ENCODE results near the gene KIAA1671. TPM values are rescaled to one million over a fixed set of nuclear protein-coding genes. Genes with fewer than 3 reads are reported as not detected.
"Not testable (repeated sequence)": the region's sequence is repeated elsewhere in the genome, so short reads cannot be mapped to it uniquely, and the experiment has no call there.

Gene KIAA1671
- polyA plus RNA-seq, 4 donors: 7.0 to 24.3 (median 14.7) TPM

- H3K9me3 ChIP-seq (ENCODE audit: control insufficient read depth in 2 of 2, insufficient read depth in 1 of 2, low read depth in 1 of 2, low read length in 1 of 2); DNase-seq; H3K27me3 ChIP-seq (ENCODE audit: control insufficient read depth in 3 of 3, insufficient read depth in 3 of 3, low read length in 3 of 3); H3K4me1 ChIP-seq (ENCODE audit: control insufficient read depth in 3 of 3, insufficient read depth in 2 of 3, low read depth in 1 of 3, low read length in 2 of 3); H3K4me3 ChIP-seq (ENCODE audit: low read depth in 1 of 3, low read length in 3 of 3); H3K27ac ChIP-seq (ENCODE audit: low read depth in 1 of 3, low read length in 2 of 3); FAIRE-seq: not testable (repeated sequence)
- peaks cover 16 to 65% (median 52%) of the 10 kb centered on the region in 3 donors for H3K36me3 ChIP-seq (ENCODE audit: control insufficient read depth in 3 of 3, insufficient read depth in 2 of 3, low read depth in 1 of 3, low read length in 3 of 3)
- 84 to 95% (median 87%) methylated on average over 6 of the region's 6 CpGs for WGBS, 3 donors
Measured at GRCh38 chr22:25178348-25178747, 225.8 kb downstream of the KIAA1671 start.

DNA sequence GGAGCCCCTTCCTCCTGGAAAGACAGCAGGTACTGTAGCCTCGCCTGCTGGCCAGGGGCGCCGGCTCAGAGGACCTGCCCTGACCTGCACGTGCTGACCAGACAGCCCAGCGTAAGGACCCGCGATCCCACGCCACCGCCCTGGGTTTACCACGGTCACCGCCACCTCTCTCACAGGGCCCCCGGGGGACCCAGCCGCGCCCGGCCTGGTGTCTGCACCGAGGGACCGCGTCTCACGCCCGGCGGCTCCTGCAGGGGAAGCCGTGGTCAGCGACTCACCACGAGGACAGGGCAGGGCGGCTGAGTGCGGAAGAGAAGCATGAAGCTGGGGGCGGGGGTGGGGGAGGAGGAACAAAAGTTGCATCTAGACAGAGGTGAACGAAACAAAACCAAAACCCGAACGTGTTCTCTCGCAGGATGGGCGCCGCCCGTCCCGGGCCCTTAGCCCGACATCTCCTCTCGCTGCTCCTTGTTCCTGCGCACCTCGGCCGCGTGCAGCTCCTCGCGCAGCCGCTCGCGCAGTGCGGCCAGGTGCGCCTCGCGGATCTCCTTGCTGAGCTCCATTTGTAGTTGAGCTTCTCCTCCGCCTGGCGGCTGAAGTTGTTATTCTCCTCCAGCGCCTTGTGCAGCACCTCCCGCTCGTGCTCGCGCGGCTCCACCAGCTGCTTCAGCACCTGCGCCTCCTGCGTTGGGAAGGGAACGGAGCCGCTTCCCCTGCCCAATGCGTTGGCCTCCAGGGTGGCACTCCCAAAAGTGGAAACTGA lies 226.5 kb downstream of the KIAA1671 start:
- not testable (repeated sequence) for FAIRE-seq, DNase-seq

GRCh38 chr22:25182131-25183110 lies 229.9 kb downstream of the KIAA1671 start:
- Histone ChIP-seq H3K4me1 (ENCODE audit: control insufficient read depth in 3 of 3, insufficient read depth in 2 of 3, low read depth in 1 of 3, low read length in 2 of 3) (no peaks in the 10 kb centered on the region), H3K4me3 (ENCODE audit: low read depth in 1 of 3, low read length in 3 of 3) (no peak overlapping the region), H3K27ac (ENCODE audit: low read depth in 1 of 3, low read length in 2 of 3) (no peak overlapping the region), H3K9me3 (ENCODE audit: control insufficient read depth in 2 of 2, insufficient read depth in 1 of 2, low read depth in 1 of 2, low read length in 1 of 2) (peaks cover 0 to 5% of the 10 kb centered on the region in 2 donors), H3K36me3 (ENCODE audit: control insufficient read depth in 3 of 3, insufficient read depth in 2 of 3, low read depth in 1 of 3, low read length in 3 of 3) (peaks cover 16 to 64% (median 49%) of the 10 kb centered on the region in 3 donors), H3K27me3 (ENCODE audit: control insufficient read depth in 3 of 3, insufficient read depth in 3 of 3, low read length in 3 of 3) (no peaks in the 10 kb centered on the region)
- WGBS, 3 donors: 79 to 87% (median 87%) methylated on average over 10 of the region's 10 CpGs
- FAIRE-seq (no peak), DNase-seq (no peak)

More for the DNA sequence above, 226.5 kb downstream of the KIAA1671 start:
- not testable (repeated sequence) for H3K27ac ChIP-seq (ENCODE audit: low read depth in 1 of 3, low read length in 2 of 3); H3K9me3 ChIP-seq (ENCODE audit: control insufficient read depth in 2 of 2, insufficient read depth in 1 of 2, low read depth in 1 of 2, low read length in 1 of 2); H3K4me1 ChIP-seq (ENCODE audit: control insufficient read depth in 3 of 3, insufficient read depth in 2 of 3, low read depth in 1 of 3, low read length in 2 of 3); H3K27me3 ChIP-seq (ENCODE audit: control insufficient read depth in 3 of 3, insufficient read depth in 3 of 3, low read length in 3 of 3); H3K4me3 ChIP-seq (ENCODE audit: low read depth in 1 of 3, low read length in 3 of 3)
- H3K36me3 ChIP-seq (ENCODE audit: control insufficient read depth in 3 of 3, insufficient read depth in 2 of 3, low read depth in 1 of 3, low read length in 3 of 3): peaks cover 14 to 65% (median 53%) of the 10 kb centered on the region in 3 donors
- WGBS, 3 donors: 69 to 96% (median 94%) methylated on average over 33 to 52 of the region's 63 CpGs

DNA sequence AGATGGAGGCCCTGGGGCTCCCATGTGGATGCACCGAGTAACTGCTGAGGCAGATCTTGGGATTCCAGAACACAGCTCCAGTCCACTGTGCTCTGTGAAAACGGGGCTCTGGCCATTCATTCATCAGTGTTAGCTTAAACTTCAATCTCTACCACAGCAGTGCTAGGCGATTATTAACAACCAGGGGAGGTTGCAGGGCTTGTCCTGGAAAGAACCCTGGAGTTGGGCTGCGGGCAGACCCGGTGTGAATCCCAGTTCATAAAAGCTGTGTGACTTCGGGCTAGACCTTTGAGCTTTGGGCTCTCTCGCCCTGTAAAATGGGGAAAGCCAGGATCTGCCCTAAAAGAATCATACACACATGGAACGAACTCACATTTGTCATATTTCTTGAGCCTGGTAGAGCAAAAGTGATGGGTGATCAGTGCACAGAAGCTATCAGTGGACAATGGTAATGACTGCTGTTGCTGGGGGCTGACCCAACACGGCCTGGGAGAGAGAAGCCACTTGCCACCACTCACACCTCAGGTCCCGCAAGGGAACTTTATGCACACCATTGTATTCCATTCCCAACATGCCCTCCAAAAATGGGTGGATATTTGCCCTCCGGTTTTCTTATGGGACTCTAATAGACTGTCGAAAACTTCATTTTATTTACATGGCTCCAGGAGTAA lies 231.6 kb downstream of the KIAA1671 start:
- FAIRE-seq (no peak), DNase-seq (no peak)
- H3K27ac ChIP-seq (ENCODE audit: low read depth in 1 of 3, low read length in 2 of 3): no peak overlapping the region
- peaks cover 10 to 55% (median 43%) of the 10 kb centered on the region in 3 donors for H3K36me3 ChIP-seq (ENCODE audit: control insufficient read depth in 3 of 3, insufficient read depth in 2 of 3, low read depth in 1 of 3, low read length in 3 of 3)
- WGBS, 3 donors: 79 to 85% (median 81%) methylated on average over 12 of the region's 12 CpGs
- no peaks in the 10 kb centered on the region for H3K27me3 ChIP-seq (ENCODE audit: control insufficient read depth in 3 of 3, insufficient read depth in 3 of 3, low read length in 3 of 3)
- no peak overlapping the region for H3K4me3 ChIP-seq (ENCODE audit: low read depth in 1 of 3, low read length in 3 of 3)
- no peaks in the 10 kb centered on the region for H3K4me1 ChIP-seq (ENCODE audit: control insufficient read depth in 3 of 3, insufficient read depth in 2 of 3, low read depth in 1 of 3, low read length in 2 of 3)
- peaks cover 0 to 5% of the 10 kb centered on the region in 2 donors for H3K9me3 ChIP-seq (ENCODE audit: control insufficient read depth in 2 of 2, insufficient read depth in 1 of 2, low read depth in 1 of 2, low read length in 1 of 2)

- no peak for DNase-seq
- H3K27me3 ChIP-seq (ENCODE audit: control insufficient read depth in 3 of 3, insufficient read depth in 3 of 3, low read length in 3 of 3): no peaks in the 10 kb centered on the region
- WGBS, 3 donors: 86 to 94% (median 88%) methylated on average over 3 of the region's 3 CpGs
- no peak overlapping the region for H3K4me3 ChIP-seq (ENCODE audit: low read depth in 1 of 3, low read length in 3 of 3)
- H3K9me3 ChIP-seq (ENCODE audit: control insufficient read depth in 2 of 2, insufficient read depth in 1 of 2, low read depth in 1 of 2, low read length in 1 of 2): no peaks in the 10 kb centered on the region
- no peak overlapping the region for H3K27ac ChIP-seq (ENCODE audit: low read depth in 1 of 3, low read length in 2 of 3)
- FAIRE-seq: no peak
- peaks cover 8 to 52% (median 34%) of the 10 kb centered on the region in 3 donors for H3K36me3 ChIP-seq (ENCODE audit: control insufficient read depth in 3 of 3, insufficient read depth in 2 of 3, low read depth in 1 of 3, low read length in 3 of 3)
- no peaks in the 10 kb centered on the region for H3K4me1 ChIP-seq (ENCODE audit: control insufficient read depth in 3 of 3, insufficient read depth in 2 of 3, low read depth in 1 of 3, low read length in 2 of 3)
Measured at GRCh38 chr22:25186140-25186539, 233.6 kb downstream of the KIAA1671 start.

DNA sequence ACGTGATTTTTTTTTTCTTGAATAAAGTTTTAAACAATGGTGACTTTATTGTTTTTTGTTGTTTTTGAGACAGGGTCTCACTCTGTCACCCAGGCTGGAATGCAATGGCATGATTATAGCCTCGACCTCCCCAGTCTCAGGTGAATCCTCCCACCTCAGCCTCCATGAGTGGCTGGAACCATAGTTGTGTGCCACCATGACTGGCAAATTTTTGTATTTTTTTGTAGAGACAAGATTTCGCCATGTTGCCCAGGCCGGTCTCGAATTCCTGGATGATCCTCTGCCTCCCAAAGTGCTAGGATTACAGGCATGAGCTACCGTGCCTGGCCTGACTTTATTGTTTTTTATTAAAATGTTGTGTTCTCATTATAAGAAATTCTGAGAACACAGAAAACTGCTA lies 235.0 kb downstream of the KIAA1671 start:
- Histone ChIP-seq H3K4me1 (ENCODE audit: control insufficient read depth in 3 of 3, insufficient read depth in 2 of 3, low read depth in 1 of 3, low read length in 2 of 3) (no peaks in the 10 kb centered on the region), H3K9me3 (ENCODE audit: control insufficient read depth in 2 of 2, insufficient read depth in 1 of 2, low read depth in 1 of 2, low read length in 1 of 2) (no peaks in the 10 kb centered on the region), H3K36me3 (ENCODE audit: control insufficient read depth in 3 of 3, insufficient read depth in 2 of 3, low read depth in 1 of 3, low read length in 3 of 3) (peaks cover 8 to 54% (median 28%) of the 10 kb centered on the region in 3 donors), H3K27me3 (ENCODE audit: control insufficient read depth in 3 of 3, insufficient read depth in 3 of 3, low read length in 3 of 3) (no peaks in the 10 kb centered on the region), H3K27ac (ENCODE audit: low read depth in 1 of 3, low read length in 2 of 3) (no peak overlapping the region), H3K4me3 (ENCODE audit: low read depth in 1 of 3, low read length in 3 of 3) (no peak overlapping the region)
- no peak for FAIRE-seq
- WGBS, 3 donors: 78 to 94% (median 84%) methylated on average over 6 of the region's 6 CpGs
- no peak for DNase-seq

DNA sequence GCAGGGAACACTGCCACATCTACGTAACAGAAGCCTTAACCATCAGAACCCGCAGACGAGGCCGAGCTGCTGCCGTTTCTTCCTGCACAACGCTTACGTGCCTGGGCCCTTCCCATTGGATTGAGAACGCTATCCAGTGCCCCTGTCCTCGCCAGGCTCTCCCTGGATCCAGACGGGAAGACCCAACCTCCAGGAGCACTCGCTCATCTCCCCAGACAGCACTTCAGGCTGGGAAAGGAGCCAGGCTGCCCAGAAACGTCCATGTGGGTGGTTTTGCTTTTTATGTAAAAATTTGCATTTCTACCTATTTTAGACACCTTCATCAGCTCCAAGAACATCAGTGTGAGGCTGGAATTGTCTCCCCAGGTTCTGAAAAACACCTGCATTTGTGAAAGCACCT lies 239.9 kb downstream of the KIAA1671 start:
- no peak overlapping the region for H3K4me3 ChIP-seq (ENCODE audit: low read depth in 1 of 3, low read length in 3 of 3)
- H3K9me3 ChIP-seq (ENCODE audit: control insufficient read depth in 2 of 2, insufficient read depth in 1 of 2, low read depth in 1 of 2, low read length in 1 of 2): no peaks in the 10 kb centered on the region
- H3K27me3 ChIP-seq (ENCODE audit: control insufficient read depth in 3 of 3, insufficient read depth in 3 of 3, low read length in 3 of 3): no peaks in the 10 kb centered on the region
- DNase-seq (no peak), FAIRE-seq (no peak)
- H3K27ac ChIP-seq (ENCODE audit: low read depth in 1 of 3, low read length in 2 of 3): no peak overlapping the region
- H3K36me3 ChIP-seq (ENCODE audit: control insufficient read depth in 3 of 3, insufficient read depth in 2 of 3, low read depth in 1 of 3, low read length in 3 of 3): peaks cover 0 to 43% (median 9%) of the 10 kb centered on the region in 3 donors
- WGBS, 3 donors: 84 to 91% (median 88%) methylated on average over 12 of the region's 12 CpGs
- no peaks in the 10 kb centered on the region for H3K4me1 ChIP-seq (ENCODE audit: control insufficient read depth in 3 of 3, insufficient read depth in 2 of 3, low read depth in 1 of 3, low read length in 2 of 3)

GRCh38 chr22:25193130-25193529 lies 240.6 kb downstream of the KIAA1671 start:
- 26 to 57% (median 39%) methylated on average over 4 of the region's 4 CpGs for WGBS, 3 donors
- Histone ChIP-seq H3K27ac (ENCODE audit: low read depth in 1 of 3, low read length in 2 of 3) (peak overlapping the region in 1 of 3 donors; percentile 14), H3K9me3 (ENCODE audit: control insufficient read depth in 2 of 2, insufficient read depth in 1 of 2, low read depth in 1 of 2, low read length in 1 of 2) (no peaks in the 10 kb centered on the region), H3K27me3 (ENCODE audit: control insufficient read depth in 3 of 3, insufficient read depth in 3 of 3, low read length in 3 of 3) (no peaks in the 10 kb centered on the region), H3K4me3 (ENCODE audit: low read depth in 1 of 3, low read length in 3 of 3) (no peak overlapping the region), H3K36me3 (ENCODE audit: control insufficient read depth in 3 of 3, insufficient read depth in 2 of 3, low read depth in 1 of 3, low read length in 3 of 3) (peaks cover 0 to 47% (median 12%) of the 10 kb centered on the region in 3 donors), H3K4me1 (ENCODE audit: control insufficient read depth in 3 of 3, insufficient read depth in 2 of 3, low read depth in 1 of 3, low read length in 2 of 3) (no peaks in the 10 kb centered on the region)
- DNase-seq: peak; percentile 11 to 78
- no peak for FAIRE-seq

Data from small intestine (tissue), 7 donors.